Measurements from ENCODE around the gene L2HGDH.

- TF ChIP-seq CTCF (IDR thresholded peaks at IDR 0.05; ENCODE audit: low read length) (no peak), EZH2 (optimal IDR thresholded peaks at IDR 0.05; ENCODE audit: low read depth, low read length) (no peak)
Observed at GRCh38 chr14:50230401-50230700, 81.7 kb downstream of the L2HGDH start.

Data from MM.1S (cell line).